Measurements from ENCODE around the gene FNDC3B. TPM values are rescaled to one million over a fixed set of nuclear protein-coding genes. Genes with fewer than 3 reads are reported as not detected.

The FNDC3B gene
- total and polyA plus RNA-seq, 9 of the 15 experiments (the other 6 are each of a cell fraction or from before 2014, with no cell fraction given): 7.0 to 35.8 (median 16.2) TPM

- TF ChIP-seq CBFA2T3 (IDR thresholded peaks at IDR 0.05) (peak; percentile 93), MEIS2 (IDR thresholded peaks at IDR 0.05; ENCODE audit: partially characterized antibody) (peak; percentile 85), RCOR1 (IDR thresholded peaks at IDR 0.05; ENCODE audit: borderline replicate concordance in 1 of 2, low read depth in 2 of 2, low read length in 2 of 2) (peak; percentile 61 to 88; a peak in 3 of 4 replicates), NFIC (IDR thresholded peaks at IDR 0.05) (peak; percentile 49), PML (IDR thresholded peaks at IDR 0.05; ENCODE audit: low read length) (peak; percentile 85; the same call in 1 of the 2 replicates), E2F6 (IDR thresholded peaks at IDR 0.05; ENCODE audit: borderline replicate concordance in 1 of 2, extremely low read depth in 1 of 2, insufficient read depth in 1 of 2, insufficient read length in 1 of 2, low read depth in 1 of 2, low read length in 1 of 2, poor library complexity in 1 of 2, severe bottlenecking in 1 of 2) (no peak), TCF3 (CRISPR knock-in tag; IDR thresholded peaks at IDR 0.05) (peak; percentile 88), SOX6 (IDR thresholded peaks at IDR 0.05) (peak; percentile 64), CEBPB (tag; IDR thresholded peaks at IDR 0.05) (peak; percentile 74), GATA2 (CRISPR knock-in tag; IDR thresholded peaks at IDR 0.05) (peak; percentile 30; the same call in 1 of the 2 replicates), NFE2 (IDR thresholded peaks at IDR 0.05; ENCODE audit: low read depth) (peak; percentile 72), ZNF316 (IDR thresholded peaks at IDR 0.05) (peak; percentile 44; the same call in 1 of the 2 replicates), ZNF174 (CRISPR knock-in tag; IDR thresholded peaks at IDR 0.05) (no peak), ERF (CRISPR knock-in tag; IDR thresholded peaks at IDR 0.05) (no peak), CREB1 (IDR thresholded peaks at IDR 0.05) (peak; percentile 27; the same call in 1 of the 2 replicates), CREB1 (CRISPR knock-in tag; IDR thresholded peaks at IDR 0.05) (no peak), EP300 (IDR thresholded peaks at IDR 0.05; ENCODE audit: low read length) (peak; percentile 81; the same call in 1 of the 2 replicates), STAT5A (IDR thresholded peaks at IDR 0.05; ENCODE audit: borderline replicate concordance, low read length) (peak; percentile 94), CBFA2T2 (conservative IDR thresholded peaks at IDR 0.05) (peak; percentile 87), HDAC2 (IDR thresholded peaks at IDR 0.05) (peak; percentile 92; the same call in 1 of the 2 replicates), ZNF124 (CRISPR knock-in tag; IDR thresholded peaks at IDR 0.05) (no peak), SMARCA4 (IDR thresholded peaks at IDR 0.05) (peak; percentile 75), TBL1XR1 (IDR thresholded peaks at IDR 0.05; ENCODE audit: low read length in 2 of 2) (peak in 1 of 2 experiments; percentile 88; a peak in 2 of 4 replicates), HDAC3 (IDR thresholded peaks at IDR 0.05; ENCODE audit: borderline replicate concordance, partially characterized antibody) (peak; percentile 65), MEF2A (IDR thresholded peaks at IDR 0.05; ENCODE audit: control insufficient read depth, low read depth, low read length) (peak; percentile 29; the same call in 1 of the 2 replicates), MTA2 (IDR thresholded peaks at IDR 0.05; ENCODE audit: low read depth) (peak; percentile 78), KLF16 (IDR thresholded peaks at IDR 0.05) (0 out of 2 replicates have a peak, but pooled peaks have one; percentile 27)
- TF ChIP-seq, protein P1, sequence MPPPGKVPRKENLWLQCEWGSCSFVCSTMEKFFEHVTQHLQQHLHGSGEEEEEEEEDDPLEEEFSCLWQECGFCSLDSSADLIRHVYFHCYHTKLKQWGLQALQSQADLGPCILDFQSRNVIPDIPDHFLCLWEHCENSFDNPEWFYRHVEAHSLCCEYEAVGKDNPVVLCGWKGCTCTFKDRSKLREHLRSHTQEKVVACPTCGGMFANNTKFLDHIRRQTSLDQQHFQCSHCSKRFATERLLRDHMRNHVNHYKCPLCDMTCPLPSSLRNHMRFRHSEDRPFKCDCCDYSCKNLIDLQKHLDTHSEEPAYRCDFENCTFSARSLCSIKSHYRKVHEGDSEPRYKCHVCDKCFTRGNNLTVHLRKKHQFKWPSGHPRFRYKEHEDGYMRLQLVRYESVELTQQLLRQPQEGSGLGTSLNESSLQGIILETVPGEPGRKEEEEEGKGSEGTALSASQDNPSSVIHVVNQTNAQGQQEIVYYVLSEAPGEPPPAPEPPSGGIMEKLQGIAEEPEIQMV (tag; conservative IDR thresholded peaks at IDR 0.05; ENCODE audit: low read depth): no peak
- TF ChIP-seq, protein P2, sequence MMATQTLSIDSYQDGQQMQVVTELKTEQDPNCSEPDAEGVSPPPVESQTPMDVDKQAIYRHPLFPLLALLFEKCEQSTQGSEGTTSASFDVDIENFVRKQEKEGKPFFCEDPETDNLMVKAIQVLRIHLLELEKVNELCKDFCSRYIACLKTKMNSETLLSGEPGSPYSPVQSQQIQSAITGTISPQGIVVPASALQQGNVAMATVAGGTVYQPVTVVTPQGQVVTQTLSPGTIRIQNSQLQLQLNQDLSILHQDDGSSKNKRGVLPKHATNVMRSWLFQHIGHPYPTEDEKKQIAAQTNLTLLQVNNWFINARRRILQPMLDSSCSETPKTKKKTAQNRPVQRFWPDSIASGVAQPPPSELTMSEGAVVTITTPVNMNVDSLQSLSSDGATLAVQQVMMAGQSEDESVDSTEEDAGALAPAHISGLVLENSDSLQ (IDR thresholded peaks at IDR 0.05): peak; percentile 42; the same call in 1 of the 2 replicates
These were observed 352.4 kb downstream of the FNDC3B start (continued) for GRCh38 chr3:172391592-172392302.
